Activated CD8-positive, alpha-beta T cell treated with anti-CD3 and anti-CD28 coated beads for 36 hours (primary cell): ENCODE results near the gene FBXO7. TPM values are rescaled to one million over a fixed set of nuclear protein-coding genes. Genes with fewer than 3 reads are reported as not detected.

ENCODE experiments used
- ATAC-seq: fragments of 200-7000 bp; cut with Tn5 transposase; one replicate; pipeline ENCODE4 v1.10.0; 2021; ENCODE audit warnings: mild to moderate bottlenecking, moderate library complexity
- CTCF ChIA-PET: fragments of 350-600 bp; sonication (Branson Sonifier 250); formaldehyde crosslinking; loops from one replicate; lab custom pipeline; 2021; ENCODE audit warnings: antibody characterized with exemption; lab: Charles Lee
- POLR2A ChIA-PET: fragments of 350-600 bp; sonication (Branson Sonifier 250); formaldehyde crosslinking; loops from one replicate; lab custom pipeline; 2021; ENCODE audit warnings: antibody characterized with exemption; lab: Charles Lee
- DNase-seq: peaks from one replicate; pipeline ENCODE4 v3.0.0-alpha.2; 2020
- H3K27ac Mint-ChIP-seq: one replicate; pipeline ENCODE4 v1.8.0; 2021; ENCODE audit warnings: mild to moderate bottlenecking, mixed read lengths
- H3K27me3 Mint-ChIP-seq: one replicate; pipeline ENCODE4 v1.8.0; 2021; ENCODE audit warnings: mixed read lengths
- H3K36me3 Mint-ChIP-seq: one replicate; pipeline ENCODE4 v1.8.0; 2021; ENCODE audit warnings: low read depth, mixed read lengths
- H3K4me1 Mint-ChIP-seq: one replicate; pipeline ENCODE4 v1.8.0; 2021; ENCODE audit warnings: low read depth, mixed read lengths
- H3K4me3 Mint-ChIP-seq: one replicate; pipeline ENCODE4 v1.8.0; 2021; ENCODE audit warnings: mild to moderate bottlenecking, moderate library complexity, mixed read lengths
- H3K9me3 Mint-ChIP-seq: one replicate; pipeline ENCODE4 v1.8.0; 2021; ENCODE audit warnings: mixed read lengths
- intact Hi-C: fragments of 100-400 bp; cut with micrococcal nuclease; formaldehyde crosslinking; loops from one replicate; pipeline ENCODE4 v1.10.0; 2022
- total RNA-seq, 2 experiments: library from RNA; stranded (reverse); gene quantifications; one replicate each; pipeline ENCODE4 v1.2.3, GENCODE V29; 2021
- TF ChIP-seq, protein P1 (sequence below): fragments of 200-600 bp; IDR thresholded peaks from one replicate; pipeline ENCODE4 v1.8.0; 2022; ENCODE audit warnings: antibody characterized with exemption, mild to moderate bottlenecking

The FBXO7 gene
- 10 to 100 TPM; 77.2 to 78.1 TPM for total RNA-seq

DNA sequence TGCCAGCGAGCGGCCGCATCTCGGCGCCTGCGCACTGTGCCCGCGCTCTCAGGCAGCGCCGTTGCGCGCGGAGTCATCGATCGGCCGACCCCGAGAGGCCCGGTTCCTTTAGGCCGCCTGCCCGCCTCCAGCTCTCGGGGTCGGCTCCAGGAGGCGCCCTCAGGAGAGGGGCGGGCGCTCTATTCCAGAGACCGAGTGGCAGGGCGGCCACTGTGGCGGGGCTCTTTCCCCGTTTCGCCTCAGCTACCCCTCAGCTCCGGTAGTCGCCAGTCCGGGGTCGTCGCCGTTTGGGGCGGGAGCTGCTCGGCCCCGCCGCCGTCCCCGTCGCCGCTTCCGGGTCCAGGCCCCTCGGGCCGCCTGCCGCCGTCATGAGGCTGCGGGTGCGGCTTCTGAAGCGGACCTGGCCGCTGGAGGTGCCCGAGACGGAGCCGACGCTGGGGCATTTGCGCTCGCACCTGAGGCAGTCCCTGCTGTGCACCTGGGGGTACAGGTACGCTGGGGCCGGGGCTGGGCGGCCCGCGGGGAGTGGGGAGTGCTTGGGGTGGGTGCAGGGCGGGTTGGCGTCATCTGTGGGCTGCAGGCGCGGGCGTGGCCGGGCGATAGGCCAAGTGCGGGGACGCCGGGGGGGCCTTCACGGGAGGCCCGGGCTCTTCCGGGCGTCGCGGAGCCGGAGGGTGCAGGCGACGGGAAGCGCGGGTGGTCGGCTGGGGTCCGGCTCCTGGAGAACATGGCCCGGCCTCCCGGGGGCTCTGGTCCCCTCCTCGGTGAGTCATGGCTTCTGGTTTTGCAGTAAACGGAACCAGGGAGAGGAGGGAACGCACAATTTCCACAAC, at the start of gene FBXO7:
Gene FBXO7 (plus strand): TSS at position 177 of the 833 bp plus-strand sequence. CDS start 192 bp downstream, at position 369.
- no peaks in the 10 kb centered on the region for H3K27me3 Mint-ChIP-seq
- CTCF ChIA-PET, result interaction anchor here (0.8 to 3.8 kb wide), 7 partner anchors 9 to 498 kb away, joined by 3 to 13 read pairs (median 7); partner anchors contain the start of gene RTCB
- no peaks in the 10 kb centered on the region for H3K9me3 Mint-ChIP-seq

DNA sequence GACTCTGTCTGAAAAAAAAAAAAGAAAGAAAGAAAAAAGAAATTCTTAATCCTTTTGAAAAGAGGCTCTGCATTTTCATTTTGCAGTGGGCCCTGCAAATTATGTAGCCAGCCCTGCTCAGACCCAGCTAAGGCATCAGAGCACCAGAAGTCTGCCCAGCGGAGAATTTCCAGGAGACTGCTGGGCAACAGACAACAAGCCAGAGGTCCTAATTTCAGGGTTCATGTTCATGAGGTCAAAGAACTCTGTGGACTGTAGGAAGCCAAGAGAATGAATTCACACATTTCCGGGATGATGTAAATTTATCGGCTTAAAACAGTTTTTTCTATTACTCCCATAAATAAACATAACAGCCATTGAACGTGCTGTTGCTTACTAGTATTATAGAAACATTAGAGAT, 47.7 kb upstream of the FBXO7 start:
- intact Hi-C loops, result no loop called here
- ATAC-seq (no peak), DNase-seq (no peak)
- Mint-ChIP-seq H3K36me3 (no peaks in the 10 kb centered on the region), H3K27me3 (peaks cover 23% of the 10 kb centered on the region), H3K9me3 (no peaks in the 10 kb centered on the region), H3K4me1 (no peaks in the 10 kb centered on the region), H3K4me3 (no peak overlapping the region), H3K27ac (no peak overlapping the region)
- POLR2A ChIA-PET, result no interaction called here
- TF ChIP-seq, protein P1, sequence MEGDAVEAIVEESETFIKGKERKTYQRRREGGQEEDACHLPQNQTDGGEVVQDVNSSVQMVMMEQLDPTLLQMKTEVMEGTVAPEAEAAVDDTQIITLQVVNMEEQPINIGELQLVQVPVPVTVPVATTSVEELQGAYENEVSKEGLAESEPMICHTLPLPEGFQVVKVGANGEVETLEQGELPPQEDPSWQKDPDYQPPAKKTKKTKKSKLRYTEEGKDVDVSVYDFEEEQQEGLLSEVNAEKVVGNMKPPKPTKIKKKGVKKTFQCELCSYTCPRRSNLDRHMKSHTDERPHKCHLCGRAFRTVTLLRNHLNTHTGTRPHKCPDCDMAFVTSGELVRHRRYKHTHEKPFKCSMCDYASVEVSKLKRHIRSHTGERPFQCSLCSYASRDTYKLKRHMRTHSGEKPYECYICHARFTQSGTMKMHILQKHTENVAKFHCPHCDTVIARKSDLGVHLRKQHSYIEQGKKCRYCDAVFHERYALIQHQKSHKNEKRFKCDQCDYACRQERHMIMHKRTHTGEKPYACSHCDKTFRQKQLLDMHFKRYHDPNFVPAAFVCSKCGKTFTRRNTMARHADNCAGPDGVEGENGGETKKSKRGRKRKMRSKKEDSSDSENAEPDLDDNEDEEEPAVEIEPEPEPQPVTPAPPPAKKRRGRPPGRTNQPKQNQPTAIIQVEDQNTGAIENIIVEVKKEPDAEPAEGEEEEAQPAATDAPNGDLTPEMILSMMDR, result no peak
- CTCF ChIA-PET, result no interaction called here

More for the DNA sequence above, at the start of gene FBXO7:
- TF ChIP-seq, protein P1, result no peak
- peak; percentile 89 for ATAC-seq
- Mint-ChIP-seq H3K4me1 (peaks cover 16% of the 10 kb centered on the region), H3K27ac (peak within 1 kb of the TSS; percentile 96), H3K36me3 (peaks cover 6% of the 10 kb centered on the region), H3K4me3 (peak within 1 kb of the TSS; percentile 90)
- peak; percentile 90 for DNase-seq
- intact Hi-C loops, result loop anchor here (5.0 kb wide), 1 partner anchor 63 kb away; the partner anchor contains the start of gene RTCB
- POLR2A ChIA-PET, result interaction anchor here (0.6 to 2.8 kb wide), 7 partner anchors 8 to 1789 kb away, joined by 3 to 15 read pairs (median 3); partner anchors contain the start of gene RTCB

DNA sequence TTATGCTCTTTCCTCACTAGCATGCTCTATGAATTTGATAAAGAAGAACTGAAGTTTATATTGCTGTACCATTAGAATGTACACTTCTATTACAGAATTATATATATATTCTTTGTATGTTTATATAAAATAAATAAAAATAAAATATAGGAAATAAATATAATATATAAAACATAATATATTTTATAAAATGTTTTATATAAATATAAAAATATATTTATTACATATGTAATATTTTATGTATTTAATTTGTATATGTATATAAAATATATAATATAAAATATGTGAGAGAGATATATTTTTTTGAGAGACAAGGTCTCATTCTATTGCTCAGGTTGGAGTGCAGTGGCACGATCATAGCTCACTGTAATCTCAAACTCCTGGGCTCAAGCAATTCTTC, 44.3 kb upstream of the FBXO7 start:
- Mint-ChIP-seq H3K4me1 (no peaks in the 10 kb centered on the region), H3K27me3 (peaks cover 13% of the 10 kb centered on the region), H3K4me3 (no peak overlapping the region), H3K27ac (no peak overlapping the region), H3K9me3 (no peaks in the 10 kb centered on the region), H3K36me3 (no peaks in the 10 kb centered on the region)
- ATAC-seq (no peak), DNase-seq (no peak)
- ChIA-PET CTCF (no interaction called here), POLR2A (interaction anchor here (1.6 kb wide), 1 partner anchor 18 kb away, joined by 4 read pairs; the partner anchor contains the start of gene RTCB)
- TF ChIP-seq, protein P1, result no peak
- intact Hi-C loops, result no loop called here

DNA sequence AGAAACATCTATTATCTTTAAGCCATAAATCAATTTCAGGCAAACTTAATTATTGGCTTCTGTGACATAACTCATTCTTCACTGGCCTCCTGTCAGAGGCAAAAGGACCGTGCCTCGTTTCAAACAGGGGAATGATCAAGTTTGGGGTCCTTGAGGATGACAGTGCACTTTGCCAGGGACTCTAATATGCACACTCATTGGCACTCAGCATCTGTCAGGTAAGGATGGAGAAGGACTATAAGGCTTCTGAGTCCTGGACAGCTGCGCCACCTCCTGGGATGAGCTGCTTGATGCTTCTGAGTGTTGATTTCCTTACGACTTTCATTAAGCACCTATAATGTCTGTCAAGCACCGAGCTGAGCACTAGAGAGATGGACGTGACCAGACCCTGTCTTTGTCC, 30.5 kb upstream of the FBXO7 start:
- intact Hi-C loops, result no loop called here
- ChIA-PET CTCF (interaction anchor here (1.5 kb wide), 1 partner anchor 32 kb away, joined by 6 read pairs; the partner anchor contains the start of gene RTCB), POLR2A (no interaction called here)
- TF ChIP-seq, protein P1, result peak; percentile 33
- peaks cover 4% of the 10 kb centered on the region for H3K27me3 Mint-ChIP-seq
- no peaks in the 10 kb centered on the region for H3K36me3 Mint-ChIP-seq
- no peak for ATAC-seq
- H3K4me3 Mint-ChIP-seq, result no peak overlapping the region
- no peaks in the 10 kb centered on the region for H3K4me1 Mint-ChIP-seq
- H3K27ac Mint-ChIP-seq, result no peak overlapping the region
- H3K9me3 Mint-ChIP-seq, result no peaks in the 10 kb centered on the region
- peak; percentile 37 for DNase-seq

DNA sequence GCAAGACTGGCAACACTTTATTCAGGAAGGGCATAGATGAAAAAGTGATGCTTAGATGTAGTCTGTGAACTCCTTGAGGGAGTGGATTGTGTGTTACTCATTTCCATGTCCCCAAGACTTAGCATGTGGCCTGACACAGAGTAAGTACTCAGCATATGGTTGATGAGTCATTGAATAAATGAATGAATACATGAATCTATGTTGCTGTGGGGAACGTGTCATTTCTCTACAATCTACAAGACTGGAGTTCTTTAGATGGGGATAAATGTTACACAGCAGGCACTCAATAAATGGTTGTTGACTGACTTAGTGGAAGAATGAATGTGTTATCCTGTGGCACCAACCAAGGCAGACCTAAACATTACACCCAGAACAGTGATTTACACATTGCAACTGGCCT, 28.3 kb upstream of the FBXO7 start:
- DNase-seq (no peak), ATAC-seq (no peak)
- intact Hi-C loops, result no loop called here
- POLR2A ChIA-PET, result no interaction called here
- TF ChIP-seq, protein P1, result no peak
- Mint-ChIP-seq H3K27me3 (peaks cover 3% of the 10 kb centered on the region), H3K9me3 (no peaks in the 10 kb centered on the region), H3K4me3 (no peak overlapping the region), H3K27ac (no peak overlapping the region), H3K4me1 (no peaks in the 10 kb centered on the region), H3K36me3 (no peaks in the 10 kb centered on the region)
- CTCF ChIA-PET, result no interaction called here
